ENCODE data around the gene TXNDC2.
"Not testable (repeated sequence)": the region's sequence is repeated elsewhere in the genome, so short reads cannot be mapped to it uniquely, and the experiment has no call there.

Gene TXNDC2

DNA sequence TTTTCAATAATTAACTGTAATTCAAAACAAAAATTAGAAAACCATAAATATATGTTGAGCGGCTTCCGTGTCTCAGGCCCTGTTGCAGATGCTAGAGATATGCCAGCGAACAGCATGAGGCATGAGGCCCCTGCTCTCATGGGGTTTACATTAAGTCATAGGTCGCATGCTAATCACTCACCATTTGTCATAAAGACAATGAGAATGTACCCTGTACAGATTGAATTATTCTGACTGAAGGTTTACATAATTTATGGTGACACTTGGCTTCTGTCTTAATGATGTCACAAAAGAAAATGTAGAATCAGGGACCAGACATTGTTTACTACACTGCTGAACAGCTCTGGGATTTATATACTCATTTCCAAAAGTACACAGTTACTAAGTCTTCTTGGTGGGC lies 22.1 kb downstream of the TXNDC2 start:
- TF ChIP-seq ZFX (IDR thresholded peaks at IDR 0.05) = no peak
- TF ChIP-seq, protein P1, sequence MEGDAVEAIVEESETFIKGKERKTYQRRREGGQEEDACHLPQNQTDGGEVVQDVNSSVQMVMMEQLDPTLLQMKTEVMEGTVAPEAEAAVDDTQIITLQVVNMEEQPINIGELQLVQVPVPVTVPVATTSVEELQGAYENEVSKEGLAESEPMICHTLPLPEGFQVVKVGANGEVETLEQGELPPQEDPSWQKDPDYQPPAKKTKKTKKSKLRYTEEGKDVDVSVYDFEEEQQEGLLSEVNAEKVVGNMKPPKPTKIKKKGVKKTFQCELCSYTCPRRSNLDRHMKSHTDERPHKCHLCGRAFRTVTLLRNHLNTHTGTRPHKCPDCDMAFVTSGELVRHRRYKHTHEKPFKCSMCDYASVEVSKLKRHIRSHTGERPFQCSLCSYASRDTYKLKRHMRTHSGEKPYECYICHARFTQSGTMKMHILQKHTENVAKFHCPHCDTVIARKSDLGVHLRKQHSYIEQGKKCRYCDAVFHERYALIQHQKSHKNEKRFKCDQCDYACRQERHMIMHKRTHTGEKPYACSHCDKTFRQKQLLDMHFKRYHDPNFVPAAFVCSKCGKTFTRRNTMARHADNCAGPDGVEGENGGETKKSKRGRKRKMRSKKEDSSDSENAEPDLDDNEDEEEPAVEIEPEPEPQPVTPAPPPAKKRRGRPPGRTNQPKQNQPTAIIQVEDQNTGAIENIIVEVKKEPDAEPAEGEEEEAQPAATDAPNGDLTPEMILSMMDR (conservative IDR thresholded peaks at IDR 0.05) = no peak
- no peak overlapping the region for H3K27ac ChIP-seq

- TF ChIP-seq ZFX (IDR thresholded peaks at IDR 0.05) = no peak
- TF ChIP-seq, protein P1 (conservative IDR thresholded peaks at IDR 0.05) = no peak
- H3K27ac ChIP-seq = no peak overlapping the region
Measured at GRCh38 chr18:9910071-9910470, 24.3 kb downstream of the TXNDC2 start.

DNA sequence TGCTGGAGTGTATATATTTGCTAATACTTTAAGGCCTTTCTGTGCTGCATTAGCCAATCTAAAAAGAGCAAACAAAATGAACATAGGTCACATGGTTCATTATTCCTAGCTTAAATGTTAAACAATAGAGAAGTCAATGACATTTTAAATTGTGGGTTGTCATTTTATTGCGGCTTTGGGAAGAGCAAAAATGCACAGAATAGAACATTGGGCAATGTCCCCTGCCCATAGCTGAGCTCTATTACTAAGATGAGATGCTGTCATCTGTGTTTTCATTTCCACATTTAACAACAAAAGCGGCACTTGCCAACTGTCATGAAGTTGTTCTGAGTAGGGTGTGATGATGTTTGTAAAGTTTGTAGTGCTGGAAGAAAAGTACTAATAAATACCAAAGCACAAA lies 24.9 kb downstream of the TXNDC2 start:
- no peak overlapping the region for H3K27ac ChIP-seq
- TF ChIP-seq, protein P1 (conservative IDR thresholded peaks at IDR 0.05) = no peak
- no peak for TF ChIP-seq ZFX (IDR thresholded peaks at IDR 0.05)

- TF ChIP-seq, protein P1 (conservative IDR thresholded peaks at IDR 0.05) = no peak
- no peak for TF ChIP-seq ZFX (IDR thresholded peaks at IDR 0.05)
Measured at GRCh38 chr18:9911226-9911625, 25.5 kb downstream of the TXNDC2 start.

GRCh38 chr18:9912285-9912684 lies 26.5 kb downstream of the TXNDC2 start:
- H3K27ac ChIP-seq = not testable (repeated sequence)

More at GRCh38 chr18:9911226-9911625, 25.5 kb downstream of the TXNDC2 start:
- H3K27ac ChIP-seq = no peak overlapping the region

DNA sequence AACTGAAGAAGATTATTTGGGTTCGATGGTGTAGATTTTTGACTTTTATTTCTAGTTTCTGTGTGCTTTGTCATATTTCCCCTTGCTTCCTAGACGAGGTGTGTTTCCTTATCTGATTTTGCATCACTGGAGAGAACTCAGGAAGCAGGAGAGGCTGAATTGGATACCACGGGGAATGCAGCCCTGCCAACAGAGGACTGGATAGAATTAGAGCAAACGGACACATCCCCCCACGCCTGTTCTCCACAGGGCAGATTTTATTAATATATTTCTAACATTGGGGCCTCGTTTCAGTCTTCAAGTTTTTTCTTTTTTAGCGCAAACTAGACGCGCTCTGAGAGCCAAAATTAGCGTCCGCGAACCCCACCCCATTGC lies 27.4 kb downstream of the TXNDC2 start:
- peak overlapping the region; percentile 97 for H3K27ac ChIP-seq
- no peak for TF ChIP-seq ZFX (IDR thresholded peaks at IDR 0.05)
- TF ChIP-seq, protein P1 (conservative IDR thresholded peaks at IDR 0.05) = no peak

DNA sequence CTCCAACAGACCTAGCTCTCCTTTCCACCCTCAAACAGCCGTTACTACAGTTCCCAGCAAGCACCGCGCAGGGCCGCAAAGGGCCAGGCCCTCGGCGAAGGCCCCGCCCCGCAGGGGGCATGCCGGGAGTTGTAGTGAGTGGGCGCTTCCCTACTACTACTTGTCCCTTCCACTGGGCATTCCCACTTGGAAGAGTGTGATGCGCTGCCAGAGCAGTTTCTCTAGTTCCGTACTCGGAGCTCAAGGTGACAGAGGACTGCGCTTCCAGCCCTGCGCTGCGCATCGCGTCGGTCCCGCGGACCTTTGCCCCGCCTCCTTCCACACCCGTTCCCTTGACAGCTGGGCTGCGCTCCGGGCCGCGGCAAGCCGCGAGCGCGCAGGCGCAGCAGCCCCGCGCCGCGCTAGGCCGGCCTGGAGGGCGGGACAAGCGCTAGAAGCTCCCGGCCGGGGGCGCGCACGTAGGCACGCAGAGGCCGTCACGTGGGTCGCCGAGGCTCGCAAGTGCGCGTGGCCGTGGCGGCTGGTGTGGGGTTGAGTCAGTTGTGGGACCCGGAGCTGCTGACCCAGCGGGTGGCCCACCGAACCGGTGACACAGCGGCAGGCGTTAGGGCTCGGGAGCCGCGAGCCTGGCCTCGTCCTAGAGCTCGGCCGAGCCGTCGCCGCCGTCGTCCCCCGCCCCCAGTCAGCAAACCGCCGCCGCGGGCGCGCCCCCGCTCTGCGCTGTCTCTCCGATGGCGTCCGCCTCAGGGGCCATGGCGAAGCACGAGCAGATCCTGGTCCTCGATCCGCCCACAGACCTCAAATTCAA lies 28.0 kb downstream of the TXNDC2 start, which contains the start of gene VAPA:
VAPA (plus strand) TSS at position 491 of the 808 bp plus-strand sequence; CDS start at position 732, 241 bp downstream.
- no peak for TF ChIP-seq ZFX (IDR thresholded peaks at IDR 0.05)
- TF ChIP-seq, protein P1 (conservative IDR thresholded peaks at IDR 0.05) = no peak
- H3K27ac ChIP-seq = peak within 1 kb of the TSS; percentile 97

DNA sequence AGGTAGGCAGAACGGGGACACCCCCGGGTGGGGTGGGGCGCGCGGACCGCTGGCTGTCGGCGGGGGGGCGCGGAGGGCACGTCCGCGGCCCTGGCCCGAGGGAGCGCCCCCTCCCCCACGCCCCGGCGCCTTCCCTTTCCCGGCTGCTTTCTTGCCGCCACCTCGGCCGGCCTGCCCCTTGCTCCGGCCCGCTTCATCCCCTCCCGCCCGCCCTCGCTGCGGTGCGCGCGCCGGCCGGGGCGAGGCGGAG lies 28.5 kb downstream of the TXNDC2 start:
- peak overlapping the region; percentile 97 for H3K27ac ChIP-seq
- TF ChIP-seq, protein P1 (conservative IDR thresholded peaks at IDR 0.05) = no peak
- peak; percentile 73 for TF ChIP-seq ZFX (IDR thresholded peaks at IDR 0.05)

Data from C4-2B (cell line).